T-helper 17 cell (primary cell): Measurements from ENCODE around the gene ITGAD. TPM values are rescaled to one million over a fixed set of nuclear protein-coding genes. Genes with fewer than 3 reads are reported as not detected.

ENCODE experiments used
- ATAC-seq: fragments of 150-1000 bp; cut with Tn5 transposase; 2 replicates; pipeline ENCODE4 v1.10.0; 2021; ENCODE audit warnings: mild to moderate bottlenecking, moderate library complexity
- DNase-seq, 3 donors: peaks; one replicate each; pipeline versions ENCODE4 v3.0.0 to v3.0.0-alpha.2; 2020 to 2021
- H3K9me3 ChIP-seq: one replicate; pipeline ENCODE4 v1.7.0; 2013; ENCODE audit warnings: low read length, mild to moderate bottlenecking; ENCODE audit not compliant: control insufficient read depth, poor library complexity, severe bottlenecking
- H3K27ac Mint-ChIP-seq: one replicate; pipeline ENCODE4 v1.8.0; 2022; ENCODE audit warnings: mild to moderate bottlenecking, moderate library complexity, mixed read lengths
- H3K27me3 Mint-ChIP-seq: one replicate; pipeline ENCODE4 v1.8.0; 2022; ENCODE audit warnings: mixed read lengths
- H3K36me3 Mint-ChIP-seq: one replicate; pipeline ENCODE4 v1.8.0; 2022; ENCODE audit warnings: low read depth, mixed read lengths
- H3K4me1 Mint-ChIP-seq: one replicate; pipeline ENCODE4 v1.8.0; 2022; ENCODE audit warnings: mild to moderate bottlenecking, mixed read lengths
- H3K4me3 Mint-ChIP-seq: one replicate; pipeline ENCODE4 v1.8.0; 2022; ENCODE audit warnings: mild to moderate bottlenecking, moderate library complexity, mixed read lengths
- total RNA-seq, 4 donors: library from RNA in 2 of 4; stranded (reverse) in 2 of 4; gene quantifications; one replicate each; pipeline ENCODE4 v1.2.3 and lab custom pipeline; 2022 to 2026

The ITGAD gene
- total RNA-seq, 2 donors from 2014 or later = not detected

- H3K27ac Mint-ChIP-seq = no peak overlapping the region
- peaks cover 6% of the 10 kb centered on the region for H3K4me1 Mint-ChIP-seq
- H3K4me3 Mint-ChIP-seq = no peak overlapping the region
These were observed 8.3 kb downstream of the ITGAD start for GRCh38 chr16:31401436-31401835.

GRCh38 chr16:31402687-31403086, 9.6 kb downstream of the ITGAD start:
- Mint-ChIP-seq H3K4me3 (no peak overlapping the region), H3K27me3 (no peaks in the 10 kb centered on the region), H3K4me1 (peaks cover 6% of the 10 kb centered on the region), H3K36me3 (no peaks in the 10 kb centered on the region), H3K27ac (no peak overlapping the region)
- DNase-seq = no peak
- no peak for ATAC-seq
- no peaks in the 10 kb centered on the region for H3K9me3 ChIP-seq

More at GRCh38 chr16:31401436-31401835, 8.3 kb downstream of the ITGAD start:
- ATAC-seq (no peak), DNase-seq (no peak)
- Mint-ChIP-seq H3K36me3 (no peaks in the 10 kb centered on the region), H3K27me3 (no peaks in the 10 kb centered on the region)
- H3K9me3 ChIP-seq = no peaks in the 10 kb centered on the region

- Mint-ChIP-seq H3K27ac (no peak overlapping the region), H3K4me3 (no peak overlapping the region), H3K27me3 (peaks cover 7% of the 10 kb centered on the region), H3K4me1 (peaks cover 6% of the 10 kb centered on the region), H3K36me3 (peaks cover 2% of the 10 kb centered on the region)
- ATAC-seq (no peak), DNase-seq (no peak)
- no peaks in the 10 kb centered on the region for H3K9me3 ChIP-seq
These were observed 10.6 kb downstream of the ITGAD start for GRCh38 chr16:31403590-31404352.

GRCh38 chr16:31404353-31405064, 11.4 kb downstream of the ITGAD start:
- Mint-ChIP-seq H3K27me3 (peaks cover 12% of the 10 kb centered on the region), H3K27ac (no peak overlapping the region), H3K36me3 (peaks cover 2% of the 10 kb centered on the region), H3K4me3 (no peak overlapping the region), H3K4me1 (peaks cover 6% of the 10 kb centered on the region)
- ATAC-seq = no peak
- no peak for DNase-seq
- H3K9me3 ChIP-seq = no peaks in the 10 kb centered on the region

- no peak overlapping the region for H3K4me3 Mint-ChIP-seq
- H3K4me1 Mint-ChIP-seq = peaks cover 2% of the 10 kb centered on the region
- no peak for ATAC-seq
- H3K27me3 Mint-ChIP-seq = peaks cover 18% of the 10 kb centered on the region
- peaks cover 3% of the 10 kb centered on the region for H3K36me3 Mint-ChIP-seq
- no peaks in the 10 kb centered on the region for H3K9me3 ChIP-seq
- no peak for DNase-seq
- no peak overlapping the region for H3K27ac Mint-ChIP-seq
These were observed 14.3 kb downstream of the ITGAD start for GRCh38 chr16:31407406-31407805.

- no peak overlapping the region for H3K27ac Mint-ChIP-seq
- H3K9me3 ChIP-seq = no peaks in the 10 kb centered on the region
- peaks cover 3% of the 10 kb centered on the region for H3K36me3 Mint-ChIP-seq
- DNase-seq (no peak), ATAC-seq (no peak)
- H3K4me3 Mint-ChIP-seq = no peak overlapping the region
- H3K27me3 Mint-ChIP-seq = peaks cover 36% of the 10 kb centered on the region
- H3K4me1 Mint-ChIP-seq = peaks cover 7% of the 10 kb centered on the region
These were observed 16.3 kb downstream of the ITGAD start for GRCh38 chr16:31409433-31409832.

- peaks cover 3% of the 10 kb centered on the region for H3K36me3 Mint-ChIP-seq
- H3K27me3 Mint-ChIP-seq = peaks cover 39% of the 10 kb centered on the region
- H3K4me1 Mint-ChIP-seq = peaks cover 5% of the 10 kb centered on the region
- no peak overlapping the region for H3K4me3 Mint-ChIP-seq
- DNase-seq (no peak), ATAC-seq (no peak)
- H3K27ac Mint-ChIP-seq = no peak overlapping the region
- H3K9me3 ChIP-seq = no peaks in the 10 kb centered on the region
These were observed 16.9 kb downstream of the ITGAD start for GRCh38 chr16:31410082-31410481.

- DNase-seq = no peak
- ATAC-seq = no peak
- no peak overlapping the region for H3K4me3 Mint-ChIP-seq
- peaks cover 5% of the 10 kb centered on the region for H3K4me1 Mint-ChIP-seq
- H3K9me3 ChIP-seq = no peaks in the 10 kb centered on the region
- H3K27ac Mint-ChIP-seq = no peak overlapping the region
- peaks cover 48% of the 10 kb centered on the region for H3K27me3 Mint-ChIP-seq
- peaks cover 3% of the 10 kb centered on the region for H3K36me3 Mint-ChIP-seq
These were observed 18.1 kb downstream of the ITGAD start for GRCh38 chr16:31411024-31411844.

- H3K27me3 Mint-ChIP-seq = peaks cover 52% of the 10 kb centered on the region
- H3K4me1 Mint-ChIP-seq = peaks cover 5% of the 10 kb centered on the region
- no peak overlapping the region for H3K4me3 Mint-ChIP-seq
- no peaks in the 10 kb centered on the region for H3K9me3 ChIP-seq
- H3K27ac Mint-ChIP-seq = no peak overlapping the region
- no peak for ATAC-seq
- DNase-seq = no peak
- peaks cover 3% of the 10 kb centered on the region for H3K36me3 Mint-ChIP-seq
These were observed 19.6 kb downstream of the ITGAD start for GRCh38 chr16:31412750-31413149.

GRCh38 chr16:31413381-31413780, 20.2 kb downstream of the ITGAD start:
- H3K36me3 Mint-ChIP-seq = peaks cover 3% of the 10 kb centered on the region
- DNase-seq (no peak), ATAC-seq (no peak)
- H3K4me1 Mint-ChIP-seq = peaks cover 5% of the 10 kb centered on the region
- peaks cover 49% of the 10 kb centered on the region for H3K27me3 Mint-ChIP-seq
- H3K4me3 Mint-ChIP-seq = no peak overlapping the region
- no peaks in the 10 kb centered on the region for H3K9me3 ChIP-seq
- peak overlapping the region; percentile 51 for H3K27ac Mint-ChIP-seq

GRCh38 chr16:31413943-31414342, 20.8 kb downstream of the ITGAD start:
- H3K9me3 ChIP-seq = no peaks in the 10 kb centered on the region
- Mint-ChIP-seq H3K27me3 (peaks cover 44% of the 10 kb centered on the region), H3K4me1 (peaks cover 5% of the 10 kb centered on the region), H3K4me3 (no peak overlapping the region), H3K27ac (peak overlapping the region; percentile 51), H3K36me3 (peaks cover 2% of the 10 kb centered on the region)
- DNase-seq = no peak
- no peak for ATAC-seq

- Mint-ChIP-seq H3K4me1 (peaks cover 5% of the 10 kb centered on the region), H3K36me3 (peaks cover 2% of the 10 kb centered on the region), H3K27ac (no peak overlapping the region), H3K27me3 (peaks cover 39% of the 10 kb centered on the region), H3K4me3 (no peak overlapping the region)
- ATAC-seq (no peak), DNase-seq (no peak)
- no peaks in the 10 kb centered on the region for H3K9me3 ChIP-seq
These were observed 21.6 kb downstream of the ITGAD start for GRCh38 chr16:31414706-31415105.

- H3K9me3 ChIP-seq = no peaks in the 10 kb centered on the region
- DNase-seq (no peak), ATAC-seq (no peak)
- peaks cover 38% of the 10 kb centered on the region for H3K27me3 Mint-ChIP-seq
- peaks cover 2% of the 10 kb centered on the region for H3K36me3 Mint-ChIP-seq
- peaks cover 5% of the 10 kb centered on the region for H3K4me1 Mint-ChIP-seq
- no peak overlapping the region for H3K27ac Mint-ChIP-seq
- no peak overlapping the region for H3K4me3 Mint-ChIP-seq
These were observed 23.2 kb downstream of the ITGAD start for GRCh38 chr16:31416371-31416770.
